Smooth muscle cell (in vitro differentiated cells): Measurements from ENCODE around the gene TMEM131. TPM values are rescaled to one million over a fixed set of nuclear protein-coding genes. Genes with fewer than 3 reads are reported as not detected.

ENCODE experiments used
- polyA plus RNA-seq: library from polyadenylated mRNA; unstranded; fragments of >200 nt; fragmentation: Nextera tagmentation; extraction: Ambion mirVana; gene quantifications from 2 replicates; pipeline ENCODE4 v1.2.1, GENCODE V29; 2016
- small RNA-seq: library from RNA; depleted of rRNA; stranded (forward); fragments of <200 nt; gene quantifications from one replicate; pipeline ENCODE3, GENCODE V24; 2014
- total RNA-seq: library from RNA; depleted of rRNA; stranded (reverse); fragments of >200 nt; gene quantifications from 2 replicates; pipeline ENCODE4 v1.2.3, GENCODE V29; 2014

Gene TMEM131
- total and polyA plus RNA-seq, 2 experiments from 2014 or later, result 16.7 to 32.3 TPM

Small RNA genes lying within 50 kb of the gene (small RNA-seq; reads per million reads assigned to genes)
- not detected for gene HMGN1P36
- gene RNU7-96P, result not detected

Other genes starting within 250 kb of the TMEM131 start
- gene VWA3B, start 91.2 kb upstream of the TMEM131 start, total RNA-seq, result not detected in 2 replicates
- not detected in 2 replicates for gene VWA3B, start 91.2 kb upstream of the TMEM131 start, polyA plus RNA-seq